Right forelimb (tissue), 1 donor: ENCODE results near the gene ST6GAL2.

Experiments
- DNase-seq: peaks from one replicate; pipeline ENCODE4 v3.0.0-alpha.2; 2018

Gene ST6GAL2

GRCh38 chr2:106825161-106825560 is 60.8 kb downstream of the ST6GAL2 start:
- DNase-seq, result no peak

DNA sequence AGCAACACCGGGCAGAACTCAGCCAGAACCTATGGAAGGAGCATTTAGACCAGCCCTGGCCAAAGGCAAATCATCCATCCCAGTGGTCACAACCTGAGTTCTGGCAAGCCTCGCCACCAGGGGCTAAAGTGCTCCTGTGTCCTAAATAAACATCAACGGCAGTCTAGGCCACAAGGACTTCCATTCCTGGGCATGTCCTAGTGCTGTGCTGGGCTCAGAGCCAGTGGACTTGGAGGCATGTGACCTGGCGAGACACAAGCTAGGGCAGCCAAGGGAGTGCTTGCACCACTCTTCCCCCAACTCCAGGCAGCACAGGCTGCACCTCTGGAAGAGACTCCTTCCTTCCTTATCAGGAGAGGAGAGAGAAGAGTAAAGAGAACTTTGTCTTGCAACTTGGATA is 69.0 kb downstream of the ST6GAL2 start:
- DNase-seq, result no peak

GRCh38 chr2:106812841-106813240 is 73.1 kb downstream of the ST6GAL2 start:
- DNase-seq, result no peak

GRCh38 chr2:106812383-106812782 is 73.6 kb downstream of the ST6GAL2 start:
- no peak for DNase-seq

DNA sequence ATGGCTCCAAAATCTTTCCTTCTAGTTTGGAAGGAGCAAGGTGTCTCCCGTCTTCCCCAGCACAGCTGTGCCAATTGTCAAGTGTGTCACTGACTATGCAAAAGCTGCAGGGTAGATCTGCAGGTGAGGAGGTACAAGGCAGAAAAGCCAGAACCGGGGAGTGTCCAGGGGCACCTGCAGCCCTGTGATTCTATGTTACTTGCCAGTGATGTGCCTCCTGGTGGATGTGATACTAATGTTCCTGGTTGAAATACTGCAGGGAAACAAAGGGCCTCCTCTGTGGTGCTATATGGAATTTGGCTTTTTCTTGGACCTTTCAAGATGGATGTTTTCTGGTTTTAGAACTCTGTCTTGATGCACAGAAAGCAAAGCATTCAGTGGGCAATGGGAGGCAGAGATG is 80.3 kb downstream of the ST6GAL2 start:
- DNase-seq, result no peak

- no peak for DNase-seq
Measured at GRCh38 chr2:106804161-106804560, 81.8 kb downstream of the ST6GAL2 start.

DNA sequence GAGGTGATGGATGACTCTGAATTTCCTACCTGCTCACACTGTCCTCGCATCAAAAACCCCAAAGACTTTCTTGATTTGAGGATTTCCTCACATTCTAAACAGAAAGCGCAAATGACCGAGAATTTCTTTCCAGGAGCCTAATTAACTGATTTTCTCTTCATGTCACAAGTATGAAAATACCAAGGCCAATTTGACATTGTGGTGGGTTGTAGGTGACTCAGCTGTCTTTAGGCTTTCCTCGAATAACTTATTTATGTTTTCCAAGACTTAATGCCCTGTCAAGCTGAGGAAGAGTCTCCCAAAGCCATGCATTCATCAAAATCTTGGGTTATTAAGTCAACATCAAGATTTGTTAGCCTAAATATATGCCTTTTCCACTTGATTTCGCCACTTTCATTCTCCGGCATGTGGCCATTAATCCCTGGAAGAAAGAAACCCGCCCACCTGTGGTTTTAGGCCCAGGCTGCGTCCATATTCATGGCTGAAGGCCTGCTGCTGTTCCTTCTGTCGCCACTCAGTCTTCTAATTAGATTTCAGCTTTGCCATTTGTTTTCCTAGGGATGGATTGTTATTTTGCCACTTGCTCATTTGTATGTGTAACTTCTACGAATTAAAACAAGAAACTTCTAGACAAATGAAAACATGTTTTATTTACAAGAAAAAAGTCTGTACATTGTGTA is 84.9 kb downstream of the ST6GAL2 start:
- no peak for DNase-seq

DNA sequence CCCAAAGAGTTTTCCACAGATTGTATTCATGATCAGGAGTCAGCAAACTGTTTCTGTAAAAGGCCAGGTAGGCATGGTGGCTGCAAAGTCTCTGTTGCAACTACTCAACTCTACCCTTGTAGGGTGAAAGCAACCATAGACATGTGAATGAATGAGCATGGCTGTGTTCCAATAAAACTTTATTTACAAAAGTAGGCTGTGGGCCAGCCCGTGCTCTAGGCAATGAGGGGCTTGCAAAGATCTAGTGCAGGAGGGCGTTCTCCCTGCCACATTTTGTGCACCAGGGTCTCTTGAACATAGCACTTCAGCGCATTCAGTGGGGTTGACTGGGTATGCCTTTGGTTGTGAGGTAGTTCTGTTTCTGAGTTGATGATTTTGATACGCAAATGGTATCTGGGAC is 85.8 kb downstream of the ST6GAL2 start:
- no peak for DNase-seq

DNA sequence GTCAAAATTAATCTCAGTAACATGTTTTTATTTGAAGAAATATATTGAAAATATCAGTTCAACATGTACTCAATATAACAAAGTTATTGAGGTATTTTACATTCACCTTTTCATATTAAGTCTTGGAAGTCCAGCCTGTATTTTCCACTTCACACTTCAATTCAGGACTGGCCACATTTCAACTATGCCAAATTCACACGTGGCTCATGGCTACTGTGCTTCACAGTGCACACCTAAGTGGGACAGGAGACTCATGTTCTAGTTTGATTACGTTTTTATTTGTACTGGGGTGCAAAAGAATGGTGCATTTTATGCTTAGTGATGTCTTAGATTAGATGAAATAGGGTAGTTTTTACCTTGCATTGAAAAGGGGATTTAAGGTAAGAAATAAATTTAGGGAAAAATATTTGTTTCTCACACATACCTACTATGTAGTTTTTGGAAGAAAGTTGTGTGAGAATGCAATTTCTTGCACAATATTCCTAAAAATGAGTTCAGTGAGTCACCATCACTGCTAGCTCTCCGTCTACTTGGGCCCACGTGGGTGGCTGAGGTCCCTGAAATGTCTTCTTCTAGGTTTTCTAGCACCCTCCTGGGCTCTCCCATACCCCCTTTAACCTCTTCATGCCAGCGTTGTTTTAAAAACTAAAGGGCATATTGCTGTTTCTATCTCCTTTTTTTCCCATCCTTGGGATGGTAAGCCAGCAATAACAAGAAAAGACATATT is 87.0 kb downstream of the ST6GAL2 start:
- no peak for DNase-seq

DNA sequence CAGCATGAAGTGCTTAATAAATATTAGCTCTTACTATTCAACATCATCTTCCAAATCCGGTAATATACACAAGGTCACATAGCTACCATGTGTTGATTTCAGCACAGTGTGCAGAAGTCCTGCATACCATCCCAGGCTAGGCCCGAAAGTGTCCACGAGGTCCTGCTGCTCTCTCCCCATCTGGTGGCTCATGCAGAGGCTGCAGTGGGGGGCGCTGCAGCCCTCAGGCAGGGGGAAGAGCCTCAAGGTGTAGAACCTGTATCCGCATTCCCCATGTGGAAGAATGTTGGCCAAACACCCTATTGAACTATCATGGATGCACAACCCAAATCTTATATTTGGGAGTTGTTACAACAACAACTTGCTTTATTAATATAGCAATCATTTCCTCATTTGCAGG is 88.5 kb downstream of the ST6GAL2 start:
- no peak for DNase-seq

- DNase-seq, result no peak
Measured at GRCh38 chr2:106792671-106793070, 93.3 kb downstream of the ST6GAL2 start.

DNA sequence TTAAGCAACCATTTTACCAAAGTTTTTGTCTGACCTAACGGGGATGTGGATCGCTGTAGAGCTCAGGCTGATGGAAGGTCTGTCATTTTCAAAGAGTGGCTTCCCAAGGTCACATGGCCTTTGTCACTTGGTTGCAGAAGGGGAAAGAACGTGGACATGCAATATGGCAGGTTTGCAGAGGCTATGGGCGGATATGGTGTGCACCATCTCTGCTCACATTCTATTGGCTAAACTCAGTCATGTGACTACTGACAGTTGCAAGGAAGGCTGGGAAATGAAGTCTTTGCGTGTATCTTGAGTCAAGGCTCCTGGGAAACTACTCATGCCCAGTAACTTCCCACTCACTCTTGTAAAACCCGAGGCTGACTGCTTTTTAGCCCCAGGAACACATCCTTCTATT is 96.8 kb downstream of the ST6GAL2 start:
- DNase-seq, result no peak

DNA sequence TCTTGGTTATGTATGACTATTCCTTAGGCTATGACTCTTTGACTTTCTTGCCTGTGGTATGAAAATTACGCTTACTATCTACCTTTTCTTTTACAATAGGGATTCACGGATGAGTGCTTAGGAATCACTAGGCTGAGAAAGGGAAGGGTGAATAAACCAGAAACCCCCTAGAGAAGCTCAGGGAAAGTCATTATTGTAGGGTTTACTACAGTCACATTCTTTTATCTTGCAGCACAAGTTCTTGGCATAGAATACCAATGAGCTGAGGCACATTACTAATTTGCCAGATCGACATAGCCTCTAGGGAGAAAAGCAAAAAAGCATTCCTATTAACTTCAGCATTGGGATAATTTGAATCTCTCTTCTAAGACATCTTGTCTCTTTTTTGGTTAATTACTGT is 103.3 kb downstream of the ST6GAL2 start:
- DNase-seq, result no peak

- no peak for DNase-seq
Measured at GRCh38 chr2:106781196-106781595, 104.8 kb downstream of the ST6GAL2 start.

- no peak for DNase-seq
Measured at GRCh38 chr2:106771811-106772210, 114.2 kb downstream of the ST6GAL2 start.

- DNase-seq, result no peak
Measured at GRCh38 chr2:106770986-106771385, 115.0 kb downstream of the ST6GAL2 start.

GRCh38 chr2:106764614-106765013 is 121.4 kb downstream of the ST6GAL2 start:
- DNase-seq, result no peak

GRCh38 chr2:106759966-106760365 is 126.0 kb downstream of the ST6GAL2 start:
- DNase-seq, result no peak

GRCh38 chr2:106758901-106759497 is 127.0 kb downstream of the ST6GAL2 start:
- DNase-seq, result no peak
